K562 (cell line): ENCODE measurements around the gene ZNF441. TPM values are rescaled to one million over a fixed set of nuclear protein-coding genes. Genes with fewer than 3 reads are reported as not detected.

Experiments
- ARHGAP35 ChIP-seq: fragments of 450-650 bp; IDR thresholded peaks from 2 replicates; pipeline ENCODE4 v1.6.1; 2018; ENCODE audit not compliant: partially characterized antibody
- CEBPG ChIP-seq, 3 experiments: fragments of 200-800 bp in 1 of 3; sonication (Bioruptor generic) in 1 of 3; sonication (generic) in 1 of 3; formaldehyde crosslinking in 1 of 3; IDR thresholded peaks in 2 of 3; conservative IDR thresholded peaks in 1 of 3; 2 replicates each; pipeline versions ENCODE4 v1.6.1 to v1.8.0; 2016 to 2022; ENCODE audit warnings: missing compliant biosample characterization in 2 of 3, missing genetic modification characterization in 2 of 3, mild to moderate bottlenecking in 1 of 3, missing genetic modification reagents in 1 of 3
- ELF1 ChIP-seq: fragments of 200-800 bp; sonication (Bioruptor generic); IDR thresholded peaks from 2 replicates; pipeline ENCODE4 v1.6.1; 2016; ENCODE audit warnings: missing genetic modification characterization, missing compliant biosample characterization
- HNRNPLL ChIP-seq: fragments of 200-400 bp; formaldehyde crosslinking; IDR thresholded peaks from 2 replicates; pipeline ENCODE4 v1.6.1; 2017; ENCODE audit warnings: low read length, low read depth, mild to moderate bottlenecking; ENCODE audit not compliant: poor library complexity, severe bottlenecking
- NEUROD1 ChIP-seq: fragments of 150-350 bp; IDR thresholded peaks from 2 replicates; pipeline ENCODE4 v1.6.1; 2014; ENCODE audit warnings: borderline replicate concordance, low read length, low read depth; ENCODE audit not compliant: partially characterized antibody
- NUFIP1 ChIP-seq: fragments of 450-650 bp; IDR thresholded peaks from 2 replicates; pipeline ENCODE4 v1.6.1; 2018; ENCODE audit not compliant: partially characterized antibody
- RB1 ChIP-seq: fragments of 450-650 bp; IDR thresholded peaks from 2 replicates; pipeline ENCODE4 v1.6.1; 2017; ENCODE audit warnings: low read depth, mild to moderate bottlenecking
- TBP ChIP-seq: optimal IDR thresholded peaks from 2 replicates; pipeline ENCODE3; 2011; ENCODE audit warnings: low read depth, low read length, improper control_type of control experiment
- TEAD2 ChIP-seq: fragments of 450-650 bp; IDR thresholded peaks from 2 replicates; pipeline ENCODE4 v1.6.1; 2016; ENCODE audit warnings: missing genetic modification characterization, control low read depth, missing compliant biosample characterization
- ZFX ChIP-seq: sonication (generic); formaldehyde crosslinking; IDR thresholded peaks from 2 replicates; pipeline ENCODE4 v1.8.0; 2022; ENCODE audit warnings: mild to moderate bottlenecking, missing genetic modification reagents, moderate library complexity
- ZKSCAN8 ChIP-seq: fragments of 200-800 bp; sonication (Bioruptor generic); IDR thresholded peaks from 2 replicates; pipeline ENCODE4 v1.6.1; 2016; ENCODE audit warnings: missing genetic modification characterization, missing compliant biosample characterization
- ZNF184 ChIP-seq: sonication (generic); formaldehyde crosslinking; IDR thresholded peaks from 2 replicates; pipeline ENCODE4 v1.5.0; 2020; ENCODE audit warnings: missing genetic modification reagents
- ZNF780A ChIP-seq: fragments of 250-450 bp; sonication (Bioruptor Pico); IDR thresholded peaks from 2 replicates; pipeline ENCODE4 v1.5.0; 2021; ENCODE audit warnings: mild to moderate bottlenecking
- polyA plus RNA-seq, 8 experiments: library from polyadenylated mRNA; depleted of rRNA in 4 of 8; stranded (reverse) in 5 of 8; unstranded in 3 of 8; fragments of >200 nt; fragmentation: Nextera tagmentation in 2 of 8; fragmentation: Illumina TruSeq in 1 of 8; extraction: Ambion mirVana in 2 of 8; extraction: Trizol in 1 of 8; gene quantifications; 2 replicates each; pipeline versions ENCODE4 v1.2.1 to v1.2.3, GENCODE V29; 2011 to 2014; ENCODE audit warnings: inconsistent platforms in 1 of 8, missing spikeins in 1 of 8
- total RNA-seq, 7 experiments: library from RNA; depleted of rRNA in 6 of 7; stranded (reverse); fragments of >200 nt in 6 of 7; fragmentation: Illumina TruSeq in 2 of 7; extraction: Trizol in 2 of 7; gene quantifications; 2 replicates each; pipeline versions ENCODE4 v1.2.1 to v1.2.3, GENCODE V29; 2011 to 2021; ENCODE audit warnings: low replicate concordance in 1 of 7
- TF ChIP-seq, protein P1 (sequence below): fragments of 450-650 bp; IDR thresholded peaks from 2 replicates; pipeline ENCODE4 v1.6.1; 2016; ENCODE audit warnings: missing biosample characterization, missing genetic modification characterization
- TF ChIP-seq, protein P2 (sequence below): sonication (generic); formaldehyde crosslinking; IDR thresholded peaks from 2 replicates; pipeline ENCODE4 v1.8.0; 2022; ENCODE audit warnings: mild to moderate bottlenecking, missing genetic modification reagents
- TF ChIP-seq, protein P3 (sequence below): sonication (generic); formaldehyde crosslinking; IDR thresholded peaks from 2 replicates; pipeline ENCODE4 v1.4.0; 2020; ENCODE audit warnings: mild to moderate bottlenecking, missing genetic modification reagents
- TF ChIP-seq, protein P4 (sequence below): fragments of 450-650 bp; IDR thresholded peaks from 2 replicates; pipeline ENCODE4 v1.6.1; 2016; ENCODE audit warnings: borderline replicate concordance

Gene ZNF441
- total and polyA plus RNA-seq, 9 of the 15 experiments (the other 6 are each of a cell fraction or from before 2014, with no cell fraction given) = 1.9 to 14.0 (median 7.8) TPM

DNA sequence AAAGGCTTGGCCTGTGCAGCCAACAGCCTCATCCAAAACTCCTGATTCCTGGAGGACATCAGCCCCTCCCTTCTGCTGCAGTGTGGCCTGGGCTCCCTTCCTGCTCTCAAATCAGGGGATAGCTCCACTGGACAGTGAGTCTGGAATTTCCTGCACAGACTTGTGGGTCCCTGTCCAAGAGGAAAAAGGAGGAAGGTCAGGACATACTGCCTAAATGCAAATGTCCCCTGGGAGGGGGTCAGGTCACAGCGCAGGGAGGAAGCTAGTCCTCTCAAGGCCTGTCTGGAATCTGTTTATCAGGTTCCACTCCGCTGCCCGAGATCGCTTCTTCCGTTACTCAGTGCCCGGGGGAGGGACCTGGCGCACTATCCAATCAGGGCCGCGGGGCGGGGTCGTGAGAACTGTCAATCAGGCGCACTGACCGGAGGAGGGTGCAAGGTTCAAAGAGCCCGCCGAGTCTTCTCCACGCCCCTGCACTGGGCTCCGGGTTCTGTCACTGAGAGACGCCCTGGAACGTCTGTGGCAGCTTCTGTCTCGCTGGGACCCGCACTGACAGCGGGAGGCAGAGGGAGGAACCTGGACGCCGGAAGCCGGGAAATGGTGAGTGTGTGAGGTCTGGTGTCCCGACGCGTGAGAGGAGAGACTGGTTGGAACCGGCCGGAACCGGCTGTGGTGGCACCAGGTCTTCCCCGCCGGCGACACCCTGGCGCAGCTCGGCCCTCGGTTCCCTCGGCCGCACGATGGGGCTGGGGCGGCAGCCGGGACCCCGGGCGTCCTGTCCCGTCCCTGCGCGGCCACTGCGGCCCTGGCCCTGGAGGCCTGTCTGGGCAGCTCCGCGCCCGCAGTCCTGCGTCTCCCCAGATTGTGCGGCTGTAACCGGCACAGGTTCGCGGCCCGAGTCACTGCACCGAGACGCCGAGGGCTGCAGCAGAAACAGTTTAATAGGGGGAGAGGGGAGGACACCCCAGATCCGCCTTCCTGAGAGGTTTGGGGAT, at the start of gene ZNF441 (continued):
- TF ChIP-seq NEUROD1 = peak; percentile 32
- no peak for TF ChIP-seq ZKSCAN8 (CRISPR knock-in tag)
- TF ChIP-seq, protein P1, sequence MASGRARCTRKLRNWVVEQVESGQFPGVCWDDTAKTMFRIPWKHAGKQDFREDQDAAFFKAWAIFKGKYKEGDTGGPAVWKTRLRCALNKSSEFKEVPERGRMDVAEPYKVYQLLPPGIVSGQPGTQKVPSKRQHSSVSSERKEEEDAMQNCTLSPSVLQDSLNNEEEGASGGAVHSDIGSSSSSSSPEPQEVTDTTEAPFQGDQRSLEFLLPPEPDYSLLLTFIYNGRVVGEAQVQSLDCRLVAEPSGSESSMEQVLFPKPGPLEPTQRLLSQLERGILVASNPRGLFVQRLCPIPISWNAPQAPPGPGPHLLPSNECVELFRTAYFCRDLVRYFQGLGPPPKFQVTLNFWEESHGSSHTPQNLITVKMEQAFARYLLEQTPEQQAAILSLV (tag) = no peak
- peak; percentile 60 for TF ChIP-seq RB1
- no peak for TF ChIP-seq CEBPG (CRISPR knock-in tag; IDR thresholded peaks at IDR 0.05)
- TF ChIP-seq CEBPG (tag; conservative IDR thresholded peaks at IDR 0.05 in 1 of 2, IDR thresholded peaks at IDR 0.05 in 1 of 2) = no peak
- no peak for TF ChIP-seq ZNF184 (CRISPR knock-in tag)
- no peak for TF ChIP-seq TEAD2 (tag)
- TF ChIP-seq, protein P2, sequence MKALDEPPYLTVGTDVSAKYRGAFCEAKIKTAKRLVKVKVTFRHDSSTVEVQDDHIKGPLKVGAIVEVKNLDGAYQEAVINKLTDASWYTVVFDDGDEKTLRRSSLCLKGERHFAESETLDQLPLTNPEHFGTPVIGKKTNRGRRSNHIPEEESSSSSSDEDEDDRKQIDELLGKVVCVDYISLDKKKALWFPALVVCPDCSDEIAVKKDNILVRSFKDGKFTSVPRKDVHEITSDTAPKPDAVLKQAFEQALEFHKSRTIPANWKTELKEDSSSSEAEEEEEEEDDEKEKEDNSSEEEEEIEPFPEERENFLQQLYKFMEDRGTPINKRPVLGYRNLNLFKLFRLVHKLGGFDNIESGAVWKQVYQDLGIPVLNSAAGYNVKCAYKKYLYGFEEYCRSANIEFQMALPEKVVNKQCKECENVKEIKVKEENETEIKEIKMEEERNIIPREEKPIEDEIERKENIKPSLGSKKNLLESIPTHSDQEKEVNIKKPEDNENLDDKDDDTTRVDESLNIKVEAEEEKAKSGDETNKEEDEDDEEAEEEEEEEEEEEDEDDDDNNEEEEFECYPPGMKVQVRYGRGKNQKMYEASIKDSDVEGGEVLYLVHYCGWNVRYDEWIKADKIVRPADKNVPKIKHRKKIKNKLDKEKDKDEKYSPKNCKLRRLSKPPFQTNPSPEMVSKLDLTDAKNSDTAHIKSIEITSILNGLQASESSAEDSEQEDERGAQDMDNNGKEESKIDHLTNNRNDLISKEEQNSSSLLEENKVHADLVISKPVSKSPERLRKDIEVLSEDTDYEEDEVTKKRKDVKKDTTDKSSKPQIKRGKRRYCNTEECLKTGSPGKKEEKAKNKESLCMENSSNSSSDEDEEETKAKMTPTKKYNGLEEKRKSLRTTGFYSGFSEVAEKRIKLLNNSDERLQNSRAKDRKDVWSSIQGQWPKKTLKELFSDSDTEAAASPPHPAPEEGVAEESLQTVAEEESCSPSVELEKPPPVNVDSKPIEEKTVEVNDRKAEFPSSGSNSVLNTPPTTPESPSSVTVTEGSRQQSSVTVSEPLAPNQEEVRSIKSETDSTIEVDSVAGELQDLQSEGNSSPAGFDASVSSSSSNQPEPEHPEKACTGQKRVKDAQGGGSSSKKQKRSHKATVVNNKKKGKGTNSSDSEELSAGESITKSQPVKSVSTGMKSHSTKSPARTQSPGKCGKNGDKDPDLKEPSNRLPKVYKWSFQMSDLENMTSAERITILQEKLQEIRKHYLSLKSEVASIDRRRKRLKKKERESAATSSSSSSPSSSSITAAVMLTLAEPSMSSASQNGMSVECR (CRISPR knock-in tag) = peak; percentile 52
- no peak for TF ChIP-seq ARHGAP35
- no peak for TF ChIP-seq ZNF780A
- TF ChIP-seq TBP = peak; percentile 64
- TF ChIP-seq ZFX (CRISPR knock-in tag) = peak; percentile 89
- TF ChIP-seq HNRNPLL = peak; percentile 42
- TF ChIP-seq, protein P3, sequence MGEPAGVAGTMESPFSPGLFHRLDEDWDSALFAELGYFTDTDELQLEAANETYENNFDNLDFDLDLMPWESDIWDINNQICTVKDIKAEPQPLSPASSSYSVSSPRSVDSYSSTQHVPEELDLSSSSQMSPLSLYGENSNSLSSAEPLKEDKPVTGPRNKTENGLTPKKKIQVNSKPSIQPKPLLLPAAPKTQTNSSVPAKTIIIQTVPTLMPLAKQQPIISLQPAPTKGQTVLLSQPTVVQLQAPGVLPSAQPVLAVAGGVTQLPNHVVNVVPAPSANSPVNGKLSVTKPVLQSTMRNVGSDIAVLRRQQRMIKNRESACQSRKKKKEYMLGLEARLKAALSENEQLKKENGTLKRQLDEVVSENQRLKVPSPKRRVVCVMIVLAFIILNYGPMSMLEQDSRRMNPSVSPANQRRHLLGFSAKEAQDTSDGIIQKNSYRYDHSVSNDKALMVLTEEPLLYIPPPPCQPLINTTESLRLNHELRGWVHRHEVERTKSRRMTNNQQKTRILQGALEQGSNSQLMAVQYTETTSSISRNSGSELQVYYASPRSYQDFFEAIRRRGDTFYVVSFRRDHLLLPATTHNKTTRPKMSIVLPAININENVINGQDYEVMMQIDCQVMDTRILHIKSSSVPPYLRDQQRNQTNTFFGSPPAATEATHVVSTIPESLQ (CRISPR knock-in tag) = 0 out of 2 replicates have a peak, but pooled peaks have one; percentile 67
- TF ChIP-seq, protein P4, sequence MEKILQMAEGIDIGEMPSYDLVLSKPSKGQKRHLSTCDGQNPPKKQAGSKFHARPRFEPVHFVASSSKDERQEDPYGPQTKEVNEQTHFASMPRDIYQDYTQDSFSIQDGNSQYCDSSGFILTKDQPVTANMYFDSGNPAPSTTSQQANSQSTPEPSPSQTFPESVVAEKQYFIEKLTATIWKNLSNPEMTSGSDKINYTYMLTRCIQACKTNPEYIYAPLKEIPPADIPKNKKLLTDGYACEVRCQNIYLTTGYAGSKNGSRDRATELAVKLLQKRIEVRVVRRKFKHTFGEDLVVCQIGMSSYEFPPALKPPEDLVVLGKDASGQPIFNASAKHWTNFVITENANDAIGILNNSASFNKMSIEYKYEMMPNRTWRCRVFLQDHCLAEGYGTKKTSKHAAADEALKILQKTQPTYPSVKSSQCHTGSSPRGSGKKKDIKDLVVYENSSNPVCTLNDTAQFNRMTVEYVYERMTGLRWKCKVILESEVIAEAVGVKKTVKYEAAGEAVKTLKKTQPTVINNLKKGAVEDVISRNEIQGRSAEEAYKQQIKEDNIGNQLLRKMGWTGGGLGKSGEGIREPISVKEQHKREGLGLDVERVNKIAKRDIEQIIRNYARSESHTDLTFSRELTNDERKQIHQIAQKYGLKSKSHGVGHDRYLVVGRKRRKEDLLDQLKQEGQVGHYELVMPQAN = peak; percentile 63
- TF ChIP-seq ELF1 (tag) = no peak
- no peak for TF ChIP-seq NUFIP1
